Measurements from ENCODE around the gene SKOR1. TPM values are rescaled to one million over a fixed set of nuclear protein-coding genes. Genes with fewer than 3 reads are reported as not detected.

The SKOR1 gene
- total and polyA plus RNA-seq, 10 of the 15 experiments (the other 5 are each of a cell fraction or from before 2014, with no cell fraction given), result 0.04 to 0.36 (median 0.10) TPM; not detected in 4

DNA sequence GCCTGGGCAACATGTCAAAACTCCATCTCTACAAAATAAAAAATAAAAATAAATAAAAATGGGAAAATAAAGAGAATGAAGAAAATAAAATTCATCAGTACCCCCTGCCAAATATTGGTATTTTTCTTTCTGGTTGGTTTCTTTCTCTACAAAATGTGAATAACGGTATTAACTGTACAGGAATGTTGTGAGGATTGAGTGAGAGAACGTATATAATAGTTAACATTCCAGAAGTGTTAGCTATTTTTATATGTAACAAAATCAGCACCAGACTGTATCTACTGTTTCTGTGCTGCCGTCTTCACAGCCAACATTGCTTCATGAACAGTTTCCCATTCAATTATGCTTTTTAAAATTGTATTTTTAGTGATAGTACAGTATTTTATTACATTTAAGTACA is 40.0 kb downstream of the SKOR1 start (continued):
- TF ChIP-seq CHD1 (IDR thresholded peaks at IDR 0.05; ENCODE audit: low read depth, low read length) (no peak), SUZ12 (IDR thresholded peaks at IDR 0.05; ENCODE audit: unreplicated experiment) (no peak), SUPT20H (IDR thresholded peaks at IDR 0.05; ENCODE audit: borderline replicate concordance, control insufficient read depth, low read depth, low read length) (no peak), SMAD1 (IDR thresholded peaks at IDR 0.05; ENCODE audit: low read depth, partially characterized antibody) (no peak), FOS (IDR thresholded peaks at IDR 0.05; ENCODE audit: borderline replicate concordance, extremely low read depth, insufficient read length) (no peak), RBBP5 (conservative IDR thresholded peaks at IDR 0.05) (no peak), ZNF622 (IDR thresholded peaks at IDR 0.05) (no peak), MXI1 (IDR thresholded peaks at IDR 0.05; ENCODE audit: low read depth, low read length) (no peak), MYC (IDR thresholded peaks at IDR 0.05; ENCODE audit: insufficient read depth, insufficient read length, insufficient replicate concordance, low read length, severe bottlenecking) (no peak)

DNA sequence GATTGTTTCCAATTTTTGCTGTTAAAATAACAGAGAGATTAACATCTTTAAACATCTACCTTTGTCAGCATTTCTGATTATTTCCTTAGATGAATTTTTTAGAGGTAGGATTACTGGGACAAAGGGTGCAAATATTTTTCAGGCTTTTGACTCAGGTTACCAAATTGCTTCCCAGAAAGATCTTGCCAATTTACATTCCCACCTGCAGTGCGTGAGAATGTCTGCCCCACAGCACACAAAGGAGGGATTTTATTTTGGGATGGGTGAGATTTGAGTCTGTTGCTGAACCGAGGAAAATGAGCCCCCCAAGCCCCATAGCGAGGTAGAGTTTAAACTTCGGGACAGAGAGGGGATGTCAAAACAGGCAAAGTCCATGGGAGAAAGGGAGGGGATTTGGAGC is 40.5 kb downstream of the SKOR1 start:
- 89% methylated on average over 4 of the region's 4 CpGs for WGBS (ENCODE audit: insufficient coverage, insufficient replicate concordance, low lambda C conversion rate, missing lambda C conversion rate)
- TF ChIP-seq ZBED1 (IDR thresholded peaks at IDR 0.05; ENCODE audit: borderline replicate concordance) (no peak), RFX5 (IDR thresholded peaks at IDR 0.05; ENCODE audit: low read depth, low read length) (no peak), BCL11A (IDR thresholded peaks at IDR 0.05; ENCODE audit: low read depth, low read length) (no peak)
- TF ChIP-seq, protein P1, sequence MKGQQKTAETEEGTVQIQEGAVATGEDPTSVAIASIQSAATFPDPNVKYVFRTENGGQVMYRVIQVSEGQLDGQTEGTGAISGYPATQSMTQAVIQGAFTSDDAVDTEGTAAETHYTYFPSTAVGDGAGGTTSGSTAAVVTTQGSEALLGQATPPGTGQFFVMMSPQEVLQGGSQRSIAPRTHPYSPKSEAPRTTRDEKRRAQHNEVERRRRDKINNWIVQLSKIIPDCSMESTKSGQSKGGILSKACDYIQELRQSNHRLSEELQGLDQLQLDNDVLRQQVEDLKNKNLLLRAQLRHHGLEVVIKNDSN (IDR thresholded peaks at IDR 0.05; ENCODE audit: borderline replicate concordance, extremely low read length, insufficient read depth, low read depth, low read length), result no peak
- ChIA-PET RAD21 (ENCODE audit: unreplicated experiment) (no interaction called here), POLR2A (no interaction called here), CTCF (no interaction called here), SMC1A (ENCODE audit: uncharacterized antibody, unreplicated experiment) (no interaction called here)
- ATAC-seq (no peak), FAIRE-seq (no peak), DNase-seq (ENCODE audit: low read depth, low spot score) (no peak)
- Histone ChIP-seq H4K20me1 (ENCODE audit: control insufficient read depth, insufficient read depth) (no peaks in the 10 kb centered on the region), H3K27me3 (replicated peaks in 1 of 2; ENCODE audit: control insufficient read depth in 2 of 2, insufficient read depth in 2 of 2, low read length in 1 of 2) (no peaks in the 10 kb centered on the region), H3K9ac (ENCODE audit: control insufficient read depth, insufficient read depth, low read length) (no peak overlapping the region), H3K4me1 (ENCODE audit: control insufficient read depth, insufficient read depth, low read length) (peaks cover 17% of the 10 kb centered on the region), H3K4me2 (ENCODE audit: control insufficient read depth, insufficient read depth) (no peak overlapping the region), H2AFZ (ENCODE audit: control insufficient read depth, low read depth, low read length) (no peak overlapping the region), H3K79me2 (ENCODE audit: control insufficient read depth, insufficient read depth, low read length) (no peaks in the 10 kb centered on the region), H3K4me3 (no peak overlapping the region), H3K9me3 (replicated peaks; ENCODE audit: control insufficient read depth, insufficient read depth, low read length) (peaks cover 11% of the 10 kb centered on the region; the same call in 2 of the 3 replicates), H3K36me3 (ENCODE audit: control insufficient read depth in 2 of 2, insufficient read depth in 2 of 2, low read length in 1 of 2) (no peaks in the 10 kb centered on the region), H3K27ac (ENCODE audit: control insufficient read depth, insufficient read depth) (no peak overlapping the region)
- no TSS peak for BruUV-seq (replicated peaks)
- in situ Hi-C loops (cut with MboI) (no loop called here), intact Hi-C loops (cut with micrococcal nuclease; ENCODE audit: unreplicated experiment) (no loop called here)

All from GM12878 (cell line).